MV-4-11 (cell line): ENCODE measurements around the gene ANKDD1B.
A peak's percentile ranks its signal among the peaks of the same experiment; 100 is the strongest.

ENCODE experiments used
- DNase-seq: peaks from one replicate; lab custom pipeline; 2025; lab: John Stamatoyannopoulos, UW

The ANKDD1B gene

DNA sequence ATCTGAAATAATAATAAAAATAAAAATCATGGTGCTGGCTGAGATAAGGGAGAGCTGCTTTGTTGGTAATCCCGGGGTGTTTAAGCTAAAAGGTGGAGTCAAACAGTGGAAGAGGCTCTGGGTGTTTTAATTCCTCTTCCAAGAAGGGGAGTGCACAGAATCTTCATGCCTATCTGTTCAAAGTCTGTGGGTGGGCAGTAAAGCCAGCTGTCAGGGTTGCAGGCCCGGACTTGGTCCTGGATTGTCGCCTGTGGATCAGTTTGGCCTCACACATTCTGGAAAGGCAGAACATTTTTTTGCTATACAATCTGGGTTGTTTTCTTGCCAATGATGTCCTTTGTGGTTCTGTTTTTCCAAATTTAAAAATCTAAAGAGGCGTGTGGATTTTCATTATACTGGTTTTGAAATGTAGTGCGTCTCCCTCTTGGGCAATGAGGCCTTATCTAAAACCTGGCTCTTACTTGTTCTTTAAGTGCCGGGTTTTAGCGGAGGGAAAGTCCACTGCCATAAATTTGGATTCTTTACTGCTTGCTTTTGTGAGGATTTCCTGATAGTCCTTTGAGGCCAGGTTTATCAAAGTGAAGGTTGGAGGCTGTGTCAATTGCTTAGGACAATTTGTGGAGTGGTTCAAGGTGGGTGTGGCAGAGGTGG is 5.8 kb downstream of the ANKDD1B start:
- DNase-seq, result no peak

DNA sequence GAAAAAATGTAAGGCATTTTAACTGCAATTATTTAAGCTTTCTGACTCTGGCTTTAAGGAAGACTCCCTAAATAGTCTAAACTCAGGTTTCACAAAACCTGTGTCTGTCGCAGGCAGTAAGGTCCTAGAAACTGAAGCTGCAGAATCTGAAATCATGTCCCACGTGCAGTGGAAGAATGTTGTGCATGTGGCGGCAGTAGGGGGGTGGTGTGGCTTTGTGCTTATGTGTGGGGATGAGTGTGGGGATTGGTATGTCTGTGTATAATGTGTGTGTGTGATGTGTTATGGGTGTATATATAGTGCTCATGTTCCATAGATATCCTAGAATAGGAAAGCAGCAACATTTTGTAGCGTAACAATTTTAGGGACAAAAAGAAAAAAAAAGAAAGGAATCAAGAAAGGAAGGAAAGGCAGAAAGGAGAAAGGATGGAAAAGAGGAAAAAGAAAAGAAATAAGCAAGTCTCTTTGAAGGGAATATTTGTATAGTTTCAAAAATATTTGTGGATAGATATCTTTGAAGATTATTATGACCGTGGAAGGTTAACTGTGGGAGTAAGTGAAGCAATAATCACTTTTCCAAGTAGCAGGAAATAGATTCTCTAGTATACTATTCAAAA is 6.6 kb downstream of the ANKDD1B start:
- no peak for DNase-seq

DNA sequence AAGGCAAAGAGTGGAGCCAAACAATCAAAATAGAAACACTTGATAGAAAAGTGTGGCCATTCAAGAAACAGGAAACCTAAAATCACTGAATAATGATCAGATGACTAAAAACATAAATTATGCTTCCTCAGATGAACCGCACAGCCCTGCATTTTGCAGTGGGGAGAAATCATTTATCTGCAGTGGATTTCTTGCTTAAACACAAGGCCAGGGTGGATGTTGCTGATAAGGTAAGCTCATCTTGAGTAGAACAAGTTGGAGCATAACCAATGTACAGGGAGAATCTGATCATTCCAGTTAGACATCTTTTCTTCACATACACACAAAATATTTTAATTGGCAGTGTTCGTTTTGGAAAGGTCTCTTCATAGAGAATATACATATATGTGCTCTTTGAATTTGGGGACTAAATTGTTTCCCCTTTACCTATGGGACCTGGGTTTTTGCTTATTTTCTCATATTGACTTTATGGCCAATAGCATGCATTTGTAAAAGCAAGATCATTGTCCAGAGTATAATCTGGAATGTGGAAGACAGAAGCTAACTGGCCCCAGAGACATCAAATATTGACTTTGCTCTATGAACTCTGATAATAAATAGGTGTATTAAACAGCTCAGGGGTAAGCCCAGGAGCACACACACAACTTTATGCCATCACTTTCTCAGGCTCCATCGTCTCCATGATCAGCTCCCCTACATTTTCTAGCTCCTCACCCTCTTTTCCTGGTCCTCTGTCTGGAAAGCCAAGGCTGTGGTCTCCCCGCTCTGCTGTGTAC is 9.1 kb downstream of the ANKDD1B start:
- DNase-seq, result no peak

- DNase-seq, result no peak
Measured at GRCh38 chr5:75622564-75622963, 11.3 kb downstream of the ANKDD1B start.

DNA sequence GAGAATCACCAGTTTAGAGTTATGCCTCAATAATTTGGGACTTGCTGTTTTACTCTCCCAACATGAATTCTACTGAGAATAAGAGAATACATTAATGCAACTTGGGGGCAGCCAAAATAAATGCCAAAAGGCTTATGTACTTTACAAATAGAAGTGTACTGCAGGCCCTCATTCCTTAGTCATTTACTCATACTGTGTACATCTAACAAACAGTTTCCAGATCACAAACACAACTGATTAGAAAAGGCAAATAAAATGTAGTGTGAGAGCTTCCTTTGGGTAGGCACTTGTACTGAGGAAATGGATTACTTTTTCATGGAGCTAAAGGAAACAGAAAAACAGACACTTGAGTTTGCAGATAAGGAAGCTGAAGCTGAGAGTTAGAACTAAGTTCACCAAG is 12.6 kb downstream of the ANKDD1B start:
- no peak for DNase-seq

GRCh38 chr5:75626959-75627358 is 15.7 kb downstream of the ANKDD1B start:
- no peak for DNase-seq

DNA sequence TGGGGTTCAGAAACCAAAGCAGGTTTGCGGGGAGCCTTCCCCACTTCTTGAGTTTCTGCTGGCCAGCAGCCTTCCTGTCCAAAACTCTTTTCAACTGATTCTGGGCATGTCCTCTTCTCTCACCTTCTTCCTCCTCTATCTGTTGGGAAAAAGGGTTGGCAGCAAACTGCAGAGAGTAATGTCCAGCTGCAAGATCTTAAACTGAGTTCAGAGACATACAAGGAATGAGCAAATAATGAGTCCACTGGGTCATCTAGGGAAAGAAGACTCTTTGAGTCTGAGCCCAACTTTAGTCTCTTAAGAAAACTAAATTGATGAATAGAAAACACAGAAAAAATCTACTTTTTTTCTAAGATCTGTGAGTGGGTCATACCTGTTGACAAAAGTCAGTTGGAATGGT is 16.5 kb downstream of the ANKDD1B start:
- no peak for DNase-seq

DNA sequence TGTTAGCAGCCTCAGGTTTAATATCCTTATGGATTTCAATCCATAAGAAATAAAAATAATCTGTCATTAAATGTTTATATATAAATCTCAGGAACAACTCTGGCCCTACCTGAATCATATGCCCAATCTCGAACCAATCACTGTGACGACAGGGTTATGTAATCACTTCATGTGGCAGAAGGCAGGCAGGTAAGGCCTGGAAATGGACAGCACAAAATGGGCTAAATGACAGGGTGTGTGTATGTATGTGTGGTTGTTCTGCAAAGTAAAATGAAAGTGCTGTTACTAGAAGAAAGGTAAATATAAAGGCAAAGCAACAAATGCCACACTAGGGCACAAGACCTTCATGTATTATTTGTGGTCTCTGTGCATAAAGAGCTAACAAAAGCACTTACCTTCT is 19.6 kb downstream of the ANKDD1B start:
- DNase-seq, result no peak

GRCh38 chr5:75632321-75632720 is 21.1 kb downstream of the ANKDD1B start:
- DNase-seq, result no peak

GRCh38 chr5:75637949-75638348 is 26.7 kb downstream of the ANKDD1B start:
- no peak for DNase-seq

DNA sequence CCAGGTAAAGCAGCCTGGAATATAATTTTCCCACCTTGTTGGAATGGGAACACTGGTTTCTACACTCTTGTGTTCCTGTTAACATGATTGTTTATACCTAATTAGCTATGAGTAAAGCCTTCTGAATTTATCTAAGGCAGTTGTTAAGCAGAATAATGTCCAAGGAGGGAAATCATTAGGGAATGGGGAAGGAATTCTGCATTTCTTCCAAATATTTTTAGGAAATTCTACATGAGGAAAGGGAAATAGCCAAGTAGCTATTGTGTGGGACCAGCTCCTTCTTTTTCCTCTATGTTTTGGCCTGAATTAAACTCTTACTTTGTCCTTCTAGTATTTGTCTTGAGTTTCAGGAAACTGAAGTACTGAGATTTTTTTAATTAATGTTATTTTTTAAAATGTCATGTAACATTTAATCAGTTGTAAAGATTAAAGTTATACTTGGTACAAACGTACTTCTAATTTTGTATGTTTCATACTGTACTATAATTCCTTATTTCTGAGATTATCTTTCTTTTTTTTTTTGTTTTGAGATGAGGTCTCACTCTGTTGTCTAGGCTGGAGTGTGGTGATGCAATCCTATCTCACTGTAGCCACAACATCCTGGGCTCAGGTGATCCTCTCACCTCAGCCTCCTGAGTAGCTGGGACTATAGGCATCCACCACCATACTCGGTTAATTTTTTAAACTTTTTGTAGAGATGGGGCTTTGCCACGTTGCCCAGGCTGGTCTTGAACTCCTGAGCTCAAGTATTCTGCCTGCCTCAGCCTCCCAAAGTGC is 28.5 kb downstream of the ANKDD1B start:
- no peak for DNase-seq

DNA sequence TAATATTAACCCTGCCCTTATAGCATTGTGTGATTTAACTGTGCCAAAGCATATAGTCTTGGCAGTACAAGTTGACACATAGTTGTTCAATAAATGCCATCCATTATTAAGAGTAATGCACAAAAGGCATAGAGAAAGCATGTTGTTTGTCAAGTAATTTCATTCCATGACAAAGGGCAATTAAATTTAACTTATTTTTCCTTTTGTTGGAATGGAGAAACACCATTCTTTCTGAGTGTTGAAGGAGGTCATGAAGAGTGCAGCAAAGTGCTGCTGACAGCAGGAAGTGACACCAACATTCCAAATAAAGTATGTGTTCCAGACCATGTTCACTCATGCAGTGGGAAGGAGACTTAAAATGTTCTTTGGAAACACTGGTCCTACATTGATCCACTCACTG is 29.1 kb downstream of the ANKDD1B start:
- DNase-seq, result no peak

DNA sequence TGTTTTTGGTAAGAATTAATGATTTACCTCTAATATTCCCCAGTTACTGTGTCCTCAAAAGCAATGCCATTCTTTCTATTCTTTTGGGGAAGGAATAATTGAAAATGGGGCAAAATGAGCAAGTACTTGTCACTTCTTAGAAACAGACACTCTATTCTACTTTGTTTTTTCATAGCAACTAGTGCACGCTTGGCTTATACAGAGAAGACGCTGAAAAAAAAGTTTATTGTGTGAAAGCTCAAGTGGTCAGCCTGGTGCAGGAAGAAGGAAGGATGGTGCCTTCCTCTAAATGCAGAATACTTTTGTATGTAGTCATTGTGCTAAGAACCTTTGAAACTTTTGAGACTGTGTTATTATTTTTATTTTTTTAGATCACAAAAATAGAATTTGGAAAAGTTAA is 29.6 kb downstream of the ANKDD1B start:
- DNase-seq, result no peak

GRCh38 chr5:75648712-75649111 is 37.5 kb downstream of the ANKDD1B start:
- DNase-seq, result no peak

GRCh38 chr5:75651575-75652238 is 40.5 kb downstream of the ANKDD1B start:
- no peak for DNase-seq

GRCh38 chr5:75653521-75653920 is 42.3 kb downstream of the ANKDD1B start:
- DNase-seq, result no peak

- no peak for DNase-seq
Measured at GRCh38 chr5:75654693-75655295, 43.5 kb downstream of the ANKDD1B start.

DNA sequence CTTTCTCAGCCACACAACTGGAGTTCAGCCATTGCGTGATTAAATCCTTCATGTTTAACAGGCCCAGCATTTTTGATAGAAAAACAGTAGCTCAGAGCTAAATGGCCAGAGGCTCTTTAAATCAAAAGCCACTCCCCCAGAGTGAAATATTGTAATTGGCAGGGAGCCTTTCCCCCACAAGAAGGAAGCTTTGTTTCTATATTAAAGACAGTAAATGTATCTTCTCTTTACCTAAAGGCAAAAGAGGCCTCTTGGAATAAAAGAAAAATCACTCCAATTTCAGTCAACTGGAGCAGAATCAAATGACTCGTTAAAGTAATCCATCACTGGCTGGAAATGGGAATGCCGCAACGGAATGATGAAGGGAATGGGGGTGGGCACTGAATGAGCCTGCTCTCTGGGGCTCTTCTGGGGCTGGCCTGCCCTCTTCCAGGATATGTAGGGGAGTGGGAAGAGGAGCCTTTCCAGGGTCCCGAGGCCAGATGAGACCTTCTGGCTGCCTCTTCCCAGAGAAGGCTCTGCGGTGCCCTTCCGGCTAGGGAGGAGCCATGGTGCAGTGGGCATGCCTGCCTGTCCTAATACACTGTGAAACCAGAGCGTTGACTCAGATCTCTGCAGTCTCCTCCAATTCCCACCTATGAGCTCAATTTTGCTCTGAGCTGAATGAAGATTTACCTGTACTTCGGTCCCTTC is 45.2 kb downstream of the ANKDD1B start:
- no peak for DNase-seq

DNA sequence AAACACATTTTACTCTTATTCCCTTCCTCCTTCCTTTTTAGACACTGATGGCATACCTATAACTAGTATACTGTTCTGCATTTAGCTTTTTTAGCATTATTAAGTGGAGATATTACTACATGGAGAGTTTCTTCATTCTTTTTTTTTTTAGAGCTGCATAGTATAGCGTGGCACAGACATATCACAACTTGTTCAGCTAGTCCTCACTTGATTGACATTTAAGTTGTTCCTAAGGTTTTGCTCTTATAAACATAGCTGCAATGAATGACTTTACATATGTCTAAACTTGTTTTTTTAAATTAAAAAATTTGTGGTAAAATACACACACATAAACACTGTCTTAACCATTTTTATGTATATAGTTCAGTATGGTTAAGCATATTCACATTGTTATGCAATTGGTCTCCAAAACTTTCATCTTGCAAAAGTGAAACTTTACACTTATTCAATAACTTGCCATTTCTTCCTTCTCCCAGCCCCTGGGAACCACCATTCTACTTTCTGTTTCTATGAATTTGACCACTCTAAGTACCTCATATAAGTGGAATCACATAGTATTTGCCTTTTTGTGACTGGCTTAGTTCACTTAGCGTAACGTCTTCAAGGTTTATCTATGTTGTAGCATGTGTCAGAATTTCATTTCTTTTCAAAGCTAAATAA is 48.7 kb downstream of the ANKDD1B start:
- DNase-seq, result peak; percentile 81

DNA sequence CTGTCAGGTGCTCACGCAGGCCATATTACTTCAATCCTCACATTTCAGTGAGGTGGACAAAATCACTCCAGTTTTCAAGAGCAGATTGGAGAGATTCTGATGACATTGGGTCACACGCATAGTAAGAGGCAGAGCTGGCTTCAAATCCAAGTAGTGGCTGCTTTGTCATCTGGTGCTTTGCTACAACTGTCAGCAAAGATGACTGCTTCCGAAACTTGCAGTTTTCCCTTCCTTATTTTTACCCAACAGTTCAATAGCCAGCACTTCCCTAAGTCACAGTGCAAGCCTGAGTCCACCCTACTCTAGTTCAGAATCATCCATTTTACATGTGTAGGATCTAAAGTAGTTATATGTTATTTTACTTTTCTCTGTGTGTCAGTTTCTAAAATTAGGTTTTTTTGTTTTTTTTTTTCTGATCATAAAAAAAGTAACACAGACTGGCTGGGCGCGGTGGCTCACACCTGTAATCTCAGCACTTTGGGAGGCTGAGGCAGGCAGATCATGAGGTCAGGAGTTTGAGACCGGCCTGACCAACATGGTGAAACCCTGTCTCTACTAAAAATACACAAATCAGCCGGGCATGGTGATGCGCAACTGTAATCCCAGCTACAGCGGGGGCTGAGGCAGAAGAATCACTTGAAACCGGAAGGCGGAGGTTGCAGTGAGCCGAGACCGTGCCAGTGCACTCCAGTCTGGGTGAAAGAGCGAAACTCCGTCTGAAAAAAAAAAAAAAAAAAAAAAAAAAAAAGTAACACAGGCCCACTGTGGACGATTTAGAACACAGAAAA is 49.6 kb downstream of the ANKDD1B start:
- DNase-seq, result peak; percentile 94
